GM12878 (cell line): Measurements from ENCODE around the gene DLG2. TPM values are rescaled to one million over a fixed set of nuclear protein-coding genes. Genes with fewer than 3 reads are reported as not detected.

Source experiments
- ATAC-seq: fragments of 200-7000 bp; cut with Tn5 transposase; 3 replicates; pipeline ENCODE4 v1.9.1; 2020; ENCODE audit warnings: mild to moderate bottlenecking, moderate library complexity
- BruUV-seq: library from RNA; stranded (reverse); fragments of 400-500 nt; replicated peaks from 2 replicates; lab custom pipeline; 2021; lab: Mats Ljungman, UMichigan
- CTCF ChIA-PET: fragments of 300-600 bp; sonication (Branson Sonifier 250); formaldehyde crosslinking; extraction: SDS; loops from one replicate; lab custom pipeline; 2021; ENCODE audit warnings: inconsistent platforms; lab: Yijun Ruan, JAX
- POLR2A ChIA-PET: fragments of 350-600 bp; formaldehyde crosslinking; extraction: SDS; loops from one replicate; lab custom pipeline; 2021; ENCODE audit warnings: inconsistent platforms; lab: Charles Lee
- RAD21 ChIA-PET: fragments of 300-600 bp; sonication (Branson Sonifier 250); formaldehyde crosslinking; loops from one replicate; lab custom pipeline; 2023; ENCODE audit warnings: antibody characterized with exemption; ENCODE audit not compliant: unreplicated experiment; lab: Charles Lee
- SMC1A ChIA-PET: fragments of 300-600 bp; sonication (Branson Sonifier 250); formaldehyde crosslinking; loops from one replicate; lab custom pipeline; 2023; ENCODE audit not compliant: unreplicated experiment, uncharacterized antibody; lab: Charles Lee
- DNase-seq: peaks from one replicate; pipeline ENCODE4 v3.0.0-alpha.2; 2011; ENCODE audit warnings: low read depth, low spot score
- FAIRE-seq: peaks from 3 replicates; lab custom pipeline; 2011; peaks lifted over from hg19 to GRCh38; lab: Jason Lieb, UNC
- H2AFZ ChIP-seq: 2 replicates; pipeline ENCODE4 v1.6.0; 2011; ENCODE audit warnings: low read depth, low read length, control low read depth; ENCODE audit not compliant: control insufficient read depth
- H3K27ac ChIP-seq: 2 replicates; pipeline ENCODE4 v1.5.1; 2011; ENCODE audit warnings: control low read depth; ENCODE audit not compliant: control insufficient read depth, insufficient read depth
- H3K27me3 ChIP-seq, 2 experiments: replicated peaks in 1 of 2; 2 replicates each; pipeline versions ENCODE4 v1.6.0 to v1.6.1; 2011; ENCODE audit warnings: low read length in 1 of 2; ENCODE audit not compliant: control insufficient read depth in 2 of 2, insufficient read depth in 2 of 2
- H3K36me3 ChIP-seq, 2 experiments: 2 replicates each; pipeline ENCODE4 v1.5.1; 2011; ENCODE audit warnings: low read length in 1 of 2; ENCODE audit not compliant: control insufficient read depth in 2 of 2, insufficient read depth in 2 of 2
- H3K4me1 ChIP-seq: 2 replicates; pipeline ENCODE4 v1.6.1; 2011; ENCODE audit warnings: mild to moderate bottlenecking, low read length, moderate library complexity, mixed read lengths; ENCODE audit not compliant: control insufficient read depth, insufficient read depth
- H3K4me2 ChIP-seq: 2 replicates; pipeline ENCODE4 v1.6.0; 2011; ENCODE audit warnings: control low read depth; ENCODE audit not compliant: control insufficient read depth, insufficient read depth
- H3K4me3 ChIP-seq: fragments of 200-600 bp; sonication (generic); 2 replicates; pipeline ENCODE4 v1.5.1; 2016
- H3K79me2 ChIP-seq: 2 replicates; pipeline ENCODE4 v1.6.0; 2011; ENCODE audit warnings: low read length; ENCODE audit not compliant: control insufficient read depth, insufficient read depth
- H3K9ac ChIP-seq: 2 replicates; pipeline ENCODE4 v1.8.0; 2011; ENCODE audit warnings: low read length, control low read depth, mixed read lengths; ENCODE audit not compliant: control insufficient read depth, insufficient read depth
- H3K9me3 ChIP-seq: replicated peaks from 3 replicates; pipeline ENCODE4 v1.5.1; 2011; ENCODE audit warnings: mild to moderate bottlenecking, low read length; ENCODE audit not compliant: control insufficient read depth, insufficient read depth
- H4K20me1 ChIP-seq: 2 replicates; pipeline ENCODE4 v1.6.0; 2011; ENCODE audit not compliant: control insufficient read depth, insufficient read depth
- ATF2 ChIP-seq: IDR thresholded peaks from 2 replicates; pipeline ENCODE4 v1.6.1; 2012; ENCODE audit warnings: low read length, inconsistent platforms
- BMI1 ChIP-seq: fragments of 450-650 bp; IDR thresholded peaks from 2 replicates; pipeline ENCODE4 v1.6.1; 2016; ENCODE audit warnings: mild to moderate bottlenecking, moderate library complexity, borderline replicate concordance
- GABPA ChIP-seq: IDR thresholded peaks from 2 replicates; pipeline ENCODE4 v1.6.1; 2014; ENCODE audit warnings: antibody characterized with exemption, low read depth, mild to moderate bottlenecking, inconsistent platforms
- HCFC1 ChIP-seq: fragments of 150-350 bp; IDR thresholded peaks from 2 replicates; pipeline ENCODE4 v1.6.1; 2014; ENCODE audit warnings: low read length
- HDAC2 ChIP-seq: fragments of 200-600 bp; sonication (generic); IDR thresholded peaks from 2 replicates; pipeline ENCODE4 v1.6.1; 2017
- ZBTB33 ChIP-seq: fragments of 450-650 bp; IDR thresholded peaks from 2 replicates; pipeline ENCODE4 v1.6.1; 2017; ENCODE audit warnings: mild to moderate bottlenecking
- ZSCAN29 ChIP-seq: fragments of 450-650 bp; IDR thresholded peaks from 2 replicates; pipeline ENCODE4 v1.6.1; 2017; ENCODE audit warnings: mild to moderate bottlenecking, moderate library complexity
- WGBS: methylation state at CpG from one replicate; pipeline ENCODE4 v1.1.6; 2016; ENCODE audit warnings: low lambda C conversion rate; ENCODE audit not compliant: insufficient replicate concordance, insufficient coverage; ENCODE audit errors: missing lambda C conversion rate; 5-methylcytosine and 5-hydroxymethylcytosine counted together
- in situ Hi-C: fragments of 300-500 bp; cut with MboI; formaldehyde crosslinking; loops from 9 replicates; pipeline ENCODE4 v1.14.3; 2018; ENCODE audit warnings: mixed read lengths
- intact Hi-C: fragments of 100-400 bp; cut with micrococcal nuclease; formaldehyde crosslinking; loops from one replicate; pipeline ENCODE4 v1.14.2; 2022; ENCODE audit not compliant: unreplicated experiment
- polyA plus RNA-seq, 11 experiments: library from polyadenylated mRNA; depleted of rRNA in 4 of 11; unstranded in 6 of 11; stranded (reverse) in 5 of 11; fragments of >200 nt; fragmentation: Nextera tagmentation in 4 of 11; fragmentation: Illumina TruSeq in 1 of 11; extraction: Ambion mirVana in 4 of 11; extraction: Trizol in 1 of 11; gene quantifications; 1 replicate in 1 of 11; 2 replicates in 10 of 11; pipeline versions ENCODE4 v1.2.1 to v1.2.3, GENCODE V29; 2011 to 2016; ENCODE audit warnings: inconsistent platforms in 2 of 11, missing spikeins in 2 of 11, low read depth in 1 of 11
- total RNA-seq, 4 experiments: library from RNA; depleted of rRNA in 3 of 4; stranded (reverse); fragments of >200 nt in 3 of 4; fragmentation: Illumina TruSeq in 1 of 4; extraction: Trizol in 1 of 4; gene quantifications; 2 replicates each; pipeline versions ENCODE4 v1.2.1 to v1.2.3, GENCODE V29; 2013 to 2021

DLG2 gene
- total and polyA plus RNA-seq, 10 of the 15 experiments (the other 5 are each of a cell fraction or from before 2014, with no cell fraction given), result 0.09 to 0.98 (median 0.35) TPM

GRCh38 chr11:84165139-84165538 is 1462.0 kb downstream of the DLG2 start:
- in situ Hi-C loops (no loop called here), intact Hi-C loops (no loop called here)
- no peak overlapping the region for H2AFZ ChIP-seq
- H3K27ac ChIP-seq, result no peak overlapping the region
- H3K79me2 ChIP-seq, result no peaks in the 10 kb centered on the region
- no peak overlapping the region for H3K9ac ChIP-seq
- TF ChIP-seq GABPA (no peak), ATF2 (no peak), HDAC2 (no peak), BMI1 (no peak), ZSCAN29 (no peak), ZBTB33 (no peak), HCFC1 (no peak)
- TF ChIP-seq, all 136 proteins: peak for 0
- no peak for FAIRE-seq
- ChIA-PET RAD21 (no interaction called here), CTCF (interaction anchor here (0.7 kb wide), 1 partner anchor 10 kb away, joined by 3 read pairs; no protein-coding TSS in a partner anchor), POLR2A (no interaction called here), SMC1A (interaction anchor here (1.2 kb wide), 1 partner anchor 13 kb away, joined by 3 read pairs; no protein-coding TSS in a partner anchor)
- no peaks in the 10 kb centered on the region for H3K9me3 ChIP-seq
- H3K36me3 ChIP-seq, result no peaks in the 10 kb centered on the region
- no peak for DNase-seq
- H3K4me2 ChIP-seq, result no peak overlapping the region
- no peak overlapping the region for H3K4me3 ChIP-seq
- no peak for ATAC-seq
- no TSS peak for BruUV-seq
- no peaks in the 10 kb centered on the region for H4K20me1 ChIP-seq
- no peaks in the 10 kb centered on the region for H3K4me1 ChIP-seq
- H3K27me3 ChIP-seq, result no peaks in the 10 kb centered on the region
- 22% methylated on average over 2 of the region's 2 CpGs for WGBS
